Ovary (tissue), 3 donors: Measurements from ENCODE around the gene ABL2.

ENCODE experiments used
- POLR2A ChIP-seq: fragments of 450-650 bp; IDR thresholded peaks from one replicate; pipeline ENCODE4 v1.6.1; 2017; ENCODE audit warnings: antibody characterized with exemption, mild to moderate bottlenecking, moderate library complexity
- TF ChIP-seq, protein P1 (sequence below), 3 donors: fragments of 450-650 bp in 2 of 3; fragments of 200-600 bp in 1 of 3; IDR thresholded peaks; one replicate each; pipeline versions ENCODE4 v1.5.1 to v1.8.0; 2016 to 2022; ENCODE audit warnings: antibody characterized with exemption in 3 of 3, mild to moderate bottlenecking in 1 of 3
- donor health status: DM: no; HTN: no; CAD: no.

DNA sequence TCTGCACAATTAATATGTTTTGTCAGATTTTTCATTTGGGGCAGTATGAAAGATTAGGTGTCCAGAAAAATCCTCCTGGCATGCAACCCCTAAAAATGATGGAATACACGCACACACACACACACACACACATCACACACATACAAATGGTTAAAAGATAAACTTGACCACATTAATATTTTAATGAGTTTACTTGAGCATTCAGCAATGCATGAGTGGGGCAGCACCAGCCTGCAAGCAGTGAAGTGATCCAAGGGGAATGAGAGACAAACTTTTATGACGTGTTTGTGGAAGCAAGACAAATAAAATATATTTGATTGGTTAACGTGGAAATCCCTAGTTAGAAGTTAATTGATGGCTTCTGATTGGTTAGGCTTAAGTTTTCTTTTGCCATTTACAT is 35.0 kb upstream of the ABL2 start:
- TF ChIP-seq, protein P1, sequence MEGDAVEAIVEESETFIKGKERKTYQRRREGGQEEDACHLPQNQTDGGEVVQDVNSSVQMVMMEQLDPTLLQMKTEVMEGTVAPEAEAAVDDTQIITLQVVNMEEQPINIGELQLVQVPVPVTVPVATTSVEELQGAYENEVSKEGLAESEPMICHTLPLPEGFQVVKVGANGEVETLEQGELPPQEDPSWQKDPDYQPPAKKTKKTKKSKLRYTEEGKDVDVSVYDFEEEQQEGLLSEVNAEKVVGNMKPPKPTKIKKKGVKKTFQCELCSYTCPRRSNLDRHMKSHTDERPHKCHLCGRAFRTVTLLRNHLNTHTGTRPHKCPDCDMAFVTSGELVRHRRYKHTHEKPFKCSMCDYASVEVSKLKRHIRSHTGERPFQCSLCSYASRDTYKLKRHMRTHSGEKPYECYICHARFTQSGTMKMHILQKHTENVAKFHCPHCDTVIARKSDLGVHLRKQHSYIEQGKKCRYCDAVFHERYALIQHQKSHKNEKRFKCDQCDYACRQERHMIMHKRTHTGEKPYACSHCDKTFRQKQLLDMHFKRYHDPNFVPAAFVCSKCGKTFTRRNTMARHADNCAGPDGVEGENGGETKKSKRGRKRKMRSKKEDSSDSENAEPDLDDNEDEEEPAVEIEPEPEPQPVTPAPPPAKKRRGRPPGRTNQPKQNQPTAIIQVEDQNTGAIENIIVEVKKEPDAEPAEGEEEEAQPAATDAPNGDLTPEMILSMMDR (IDR thresholded peaks at IDR 0.05), result no peak
- no peak for TF ChIP-seq POLR2A
